BJ (cell line): ENCODE results near the gene NFYC. TPM values are rescaled to one million over a fixed set of nuclear protein-coding genes. Genes with fewer than 3 reads are reported as not detected.

Experiments
- CTCF ChIA-PET: fragments of 350-600 bp; formaldehyde crosslinking; extraction: SDS; loops from one replicate; lab custom pipeline; 2021; ENCODE audit warnings: antibody characterized with exemption, inconsistent platforms; lab: Yijun Ruan, JAX
- POLR2A ChIA-PET: fragments of 300-600 bp; sonication (Branson Sonifier 250); formaldehyde crosslinking; extraction: SDS; loops from one replicate; lab custom pipeline; 2021; ENCODE audit warnings: antibody characterized with exemption; lab: Charles Lee
- DNase-seq: peaks from one replicate; pipeline ENCODE4 v3.0.0-alpha.2; 2011; ENCODE audit warnings: low read depth
- H3K27me3 ChIP-seq: 2 replicates; pipeline ENCODE4 v1.6.0; 2011; ENCODE audit warnings: low read length; ENCODE audit not compliant: control insufficient read depth, insufficient read depth
- H3K36me3 ChIP-seq: 2 replicates; pipeline ENCODE4 v1.5.1; 2011; ENCODE audit warnings: low read length; ENCODE audit not compliant: control insufficient read depth, insufficient read depth
- H3K4me3 ChIP-seq: 2 replicates; pipeline ENCODE4 v1.5.1; 2011; ENCODE audit warnings: low read depth, mild to moderate bottlenecking, control low read depth, low read length
- CTCF ChIP-seq: IDR thresholded peaks from 2 replicates; pipeline ENCODE4 v1.5.1; 2011; ENCODE audit warnings: low read depth, mild to moderate bottlenecking, control low read depth, inconsistent platforms, low read length, moderate library complexity; ENCODE audit not compliant: insufficient read depth
- polyA plus RNA-seq: library from polyadenylated mRNA; depleted of rRNA; stranded (reverse); fragments of >200 nt; gene quantifications from 2 replicates; pipeline ENCODE4 v1.2.3, GENCODE V29; 2011

NFYC gene
- polyA plus RNA-seq, 1 experiment, result 63.2 TPM

- Histone ChIP-seq H3K27me3 (peaks cover 4% of the 10 kb centered on the region), H3K4me3 (no peak overlapping the region), H3K36me3 (no peaks in the 10 kb centered on the region)
- no peak for DNase-seq
- POLR2A ChIA-PET, result no interaction called here
- no peak for TF ChIP-seq CTCF
- CTCF ChIA-PET, result interaction anchor here (1.0 kb wide), 1 partner anchor 47 kb away, joined by 3 read pairs; no protein-coding TSS in a partner anchor
Observed at GRCh38 chr1:40676501-40676900, 15.0 kb upstream of the NFYC start.

DNA sequence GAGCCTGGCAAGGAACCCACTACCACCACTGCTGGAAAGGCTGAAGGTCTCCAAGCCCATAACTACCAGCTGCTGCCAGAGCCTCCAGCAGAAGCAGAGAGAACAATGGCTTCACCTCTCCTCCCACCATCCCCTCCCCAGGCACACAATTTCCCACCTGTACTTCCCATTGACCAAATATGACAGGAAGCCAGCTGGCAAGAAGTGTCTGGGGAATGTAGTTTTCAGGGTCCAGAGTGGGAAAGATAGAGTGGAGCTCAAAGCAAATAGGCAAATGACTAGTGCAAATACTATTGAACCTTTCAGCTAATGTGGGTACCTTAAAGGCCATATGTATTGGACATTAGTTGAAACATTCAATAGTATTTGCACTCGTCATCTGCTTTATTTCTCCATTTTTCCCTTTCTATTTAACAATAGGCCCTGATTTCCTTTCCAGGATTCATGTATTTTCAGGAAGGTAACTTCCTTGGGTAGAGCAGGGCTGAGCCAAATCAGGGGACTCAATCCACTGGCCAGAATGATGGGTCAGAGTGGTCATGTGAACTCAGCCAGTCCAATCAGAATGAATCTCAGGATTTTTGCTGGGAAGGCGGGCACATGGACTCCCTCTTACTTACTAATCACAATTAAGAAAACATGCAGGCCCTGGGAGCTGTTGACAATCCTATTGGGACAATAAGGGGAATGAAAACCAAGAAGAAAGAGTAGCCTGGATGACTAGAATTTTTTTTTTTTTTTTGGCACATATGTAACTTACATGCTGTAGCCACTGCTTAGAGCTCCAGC is 12.1 kb upstream of the NFYC start:
- Histone ChIP-seq H3K27me3 (peaks cover 4% of the 10 kb centered on the region), H3K4me3 (no peak overlapping the region), H3K36me3 (no peaks in the 10 kb centered on the region)
- no peak for DNase-seq
- ChIA-PET CTCF (interaction anchor here (1.4 kb wide), 1 partner anchor 10 kb away, joined by 5 read pairs; no protein-coding TSS in a partner anchor), POLR2A (no interaction called here)
- TF ChIP-seq CTCF, result no peak

- no peak for DNase-seq
- CTCF ChIA-PET, result interaction anchor here (2.1 to 2.2 kb wide), 3 partner anchors 11 to 90 kb away, joined by 5 to 8 read pairs (median 7); no protein-coding TSS in a partner anchor
- H3K4me3 ChIP-seq, result no peak overlapping the region
- no peak for TF ChIP-seq CTCF
- POLR2A ChIA-PET, result no interaction called here
- H3K27me3 ChIP-seq, result no peaks in the 10 kb centered on the region; the same call in 1 of the 2 replicates
- no peaks in the 10 kb centered on the region; the same call in 1 of the 2 replicates for H3K36me3 ChIP-seq
Observed at GRCh38 chr1:40684669-40685068, 6.8 kb upstream of the NFYC start.

GRCh38 chr1:40687059-40687458 is 4.4 kb upstream of the NFYC start:
- CTCF ChIA-PET, result no interaction called here
- Histone ChIP-seq H3K36me3 (no peaks in the 10 kb centered on the region; the same call in 1 of the 2 replicates), H3K27me3 (no peaks in the 10 kb centered on the region), H3K4me3 (no peak overlapping the region)
- no peak for DNase-seq
- TF ChIP-seq CTCF, result no peak
- POLR2A ChIA-PET, result no interaction called here

DNA sequence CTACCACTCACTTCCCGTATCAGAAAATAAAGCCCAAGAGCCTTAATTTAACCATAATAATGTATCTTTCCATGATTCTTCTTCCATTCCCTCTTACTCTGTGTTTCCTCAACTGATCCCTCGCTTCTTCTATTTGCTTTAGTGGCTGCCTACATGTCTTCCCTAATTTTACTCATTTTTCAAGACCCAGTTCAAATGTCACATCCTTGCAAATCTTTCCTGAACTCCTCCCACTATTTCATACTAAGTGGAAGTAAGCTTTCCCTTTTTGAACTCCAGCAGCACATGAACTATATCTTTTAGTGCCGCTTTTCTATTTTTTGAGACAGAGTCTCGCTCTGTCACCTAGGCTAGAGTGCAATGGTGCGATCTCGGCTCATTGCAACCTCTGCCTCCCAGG is 3.8 kb upstream of the NFYC start:
- Histone ChIP-seq H3K36me3 (no peaks in the 10 kb centered on the region; the same call in 1 of the 2 replicates), H3K27me3 (no peaks in the 10 kb centered on the region), H3K4me3 (no peak overlapping the region)
- no peak for DNase-seq
- ChIA-PET CTCF (interaction anchor here (1.8 kb wide), 1 partner anchor 61 kb away, joined by 3 read pairs; no protein-coding TSS in a partner anchor), POLR2A (no interaction called here)
- TF ChIP-seq CTCF, result no peak
